ENCODE measurements around the gene SPR. TPM values are rescaled to one million over a fixed set of nuclear protein-coding genes. Genes with fewer than 3 reads are reported as not detected.
A peak's percentile ranks its signal among the peaks of the same experiment; 100 is the strongest.

SPR gene
- total and polyA plus RNA-seq, 3 experiments from 2014 or later, result 0.14 to 9.3 (median 8.8) TPM

GRCh38 chr2:72883356-72883962, 3.7 kb upstream of the SPR start:
- Histone ChIP-seq H3K4me1 (ENCODE audit: insufficient read depth, low read length) (peaks cover 7% of the 10 kb centered on the region), H3K4me3 (ENCODE audit: low read length) (no peak overlapping the region), H3K36me3 (ENCODE audit: insufficient read depth, low read length) (no peaks in the 10 kb centered on the region), H3K27me3 (ENCODE audit: insufficient read depth, low read length, poor library complexity, severe bottlenecking) (peaks cover 20% of the 10 kb centered on the region), H3K27ac (ENCODE audit: low read depth, low read length) (no peak overlapping the region), H3K9me3 (ENCODE audit: low read length) (no peaks in the 10 kb centered on the region)
- peaks cover 0 to 12% (median 5%) of the 10 kb centered on the region in 3 donors for H3K4me1 Mint-ChIP-seq
- no peak for DNase-seq
- no peak overlapping the region for H3K4me3 Mint-ChIP-seq
- peaks cover 23 to 61% of the 10 kb centered on the region in 2 donors for H3K27me3 Mint-ChIP-seq
- no peak overlapping the region for H3K27ac Mint-ChIP-seq
- peaks cover 0 to 4% (median 0%) of the 10 kb centered on the region in 5 donors for H3K9me3 Mint-ChIP-seq
- CTCF ChIA-PET, result interaction anchor here (1.0 to 1.3 kb wide), 2 partner anchors 8 to 10 kb away, joined by 3 read pairs; no protein-coding TSS in a partner anchor
- POLR2A ChIA-PET, result no interaction called here
- H3K36me3 Mint-ChIP-seq, result no peaks in the 10 kb centered on the region

GRCh38 chr2:72886505-72887031, 640 bp upstream of the SPR start:
- H3K4me3 ChIP-seq (ENCODE audit: low read length), result peak overlapping the region; percentile 65
- H3K4me1 ChIP-seq (ENCODE audit: insufficient read depth, low read length), result peaks cover 8% of the 10 kb centered on the region
- no peak for DNase-seq
- POLR2A ChIA-PET, result no interaction called here
- no peak overlapping the region for H3K27ac ChIP-seq (ENCODE audit: low read depth, low read length)
- H3K27me3 ChIP-seq (ENCODE audit: insufficient read depth, low read length, poor library complexity, severe bottlenecking), result peaks cover 28% of the 10 kb centered on the region
- H3K36me3 ChIP-seq (ENCODE audit: insufficient read depth, low read length), result no peaks in the 10 kb centered on the region
- Mint-ChIP-seq H3K4me3 (peak overlapping the region; percentile 64 to 91 (median 79)), H3K27ac (no peak overlapping the region), H3K27me3 (peaks cover 29 to 78% of the 10 kb centered on the region in 2 donors), H3K4me1 (peaks cover 0 to 12% (median 5%) of the 10 kb centered on the region in 3 donors), H3K9me3 (peaks cover 0 to 2% (median 0%) of the 10 kb centered on the region in 5 donors), H3K36me3 (peaks cover 0 to 4% (median 0%) of the 10 kb centered on the region in 3 donors)
- CTCF ChIA-PET, result interaction anchor here (1.3 to 2.5 kb wide), 5 partner anchors 10 to 87 kb away, joined by 3 to 15 read pairs (median 7); partner anchors contain the start of gene EMX1
- H3K9me3 ChIP-seq (ENCODE audit: low read length), result no peaks in the 10 kb centered on the region

GRCh38 chr2:72887740-72888437, 681 bp downstream of the SPR start:
- peak overlapping the region; percentile 65 for H3K4me3 ChIP-seq (ENCODE audit: low read length)
- peaks cover 32 to 72% of the 10 kb centered on the region in 2 donors for H3K27me3 Mint-ChIP-seq
- H3K4me1 Mint-ChIP-seq, result peaks cover 0 to 12% (median 5%) of the 10 kb centered on the region in 3 donors

GRCh38 chr2:72888438-72889202, 1.4 kb downstream of the SPR start:
- Mint-ChIP-seq H3K27me3 (peaks cover 31 to 65% of the 10 kb centered on the region in 2 donors), H3K4me1 (peaks cover 0 to 12% (median 5%) of the 10 kb centered on the region in 3 donors), H3K4me3 (peak overlapping the region in 6 of 7 donors; percentile 15 to 79 (median 74)), H3K27ac (peak overlapping the region in 1 of 8 donors; percentile 21), H3K9me3 (no peaks in the 10 kb centered on the region), H3K36me3 (peaks cover 0 to 4% (median 0%) of the 10 kb centered on the region in 3 donors)
- H3K4me1 ChIP-seq (ENCODE audit: insufficient read depth, low read length), result peaks cover 8% of the 10 kb centered on the region
- ChIA-PET POLR2A (no interaction called here), CTCF (interaction anchor here (0.5 to 2.5 kb wide), 8 partner anchors 9 to 85 kb away, joined by 3 to 15 read pairs (median 4); no protein-coding TSS in a partner anchor)
- no peaks in the 10 kb centered on the region for H3K9me3 ChIP-seq (ENCODE audit: low read length)
- peaks cover 29% of the 10 kb centered on the region for H3K27me3 ChIP-seq (ENCODE audit: insufficient read depth, low read length, poor library complexity, severe bottlenecking)
- H3K27ac ChIP-seq (ENCODE audit: low read depth, low read length), result no peak overlapping the region
- no peaks in the 10 kb centered on the region for H3K36me3 ChIP-seq (ENCODE audit: insufficient read depth, low read length)
- no peak for DNase-seq
- peak overlapping the region; percentile 65 for H3K4me3 ChIP-seq (ENCODE audit: low read length)

More at GRCh38 chr2:72887740-72888437, 681 bp downstream of the SPR start:
- Histone ChIP-seq H3K9me3 (ENCODE audit: low read length) (no peaks in the 10 kb centered on the region), H3K27me3 (ENCODE audit: insufficient read depth, low read length, poor library complexity, severe bottlenecking) (peaks cover 29% of the 10 kb centered on the region), H3K36me3 (ENCODE audit: insufficient read depth, low read length) (no peaks in the 10 kb centered on the region), H3K27ac (ENCODE audit: low read depth, low read length) (peak overlapping the region; percentile 47), H3K4me1 (ENCODE audit: insufficient read depth, low read length) (peaks cover 8% of the 10 kb centered on the region)
- Mint-ChIP-seq H3K9me3 (peaks cover 0 to 1% (median 0%) of the 10 kb centered on the region in 5 donors), H3K4me3 (peak overlapping the region; percentile 77 to 90 (median 79)), H3K27ac (no peak overlapping the region), H3K36me3 (peaks cover 0 to 4% (median 0%) of the 10 kb centered on the region in 3 donors)
- DNase-seq, result peak in 4 of 5 donors; percentile 20 to 60 (median 27)
- ChIA-PET CTCF (interaction anchor here (0.5 to 2.5 kb wide), 13 partner anchors 8 to 290 kb away, joined by 3 to 15 read pairs (median 4); partner anchors contain the start of genes EMX1 and RAB11FIP5), POLR2A (no interaction called here)

GRCh38 chr2:72889991-72890390, 2.8 kb downstream of the SPR start:
- Mint-ChIP-seq H3K27ac (no peak overlapping the region), H3K4me3 (peak overlapping the region in 1 of 7 donors; percentile 2), H3K36me3 (peaks cover 0 to 4% (median 0%) of the 10 kb centered on the region in 3 donors), H3K4me1 (peaks cover 0 to 12% (median 5%) of the 10 kb centered on the region in 3 donors), H3K9me3 (no peaks in the 10 kb centered on the region), H3K27me3 (peaks cover 28 to 66% of the 10 kb centered on the region in 2 donors)
- Histone ChIP-seq H3K4me3 (ENCODE audit: low read length) (no peak overlapping the region), H3K4me1 (ENCODE audit: insufficient read depth, low read length) (peaks cover 8% of the 10 kb centered on the region), H3K27ac (ENCODE audit: low read depth, low read length) (no peak overlapping the region), H3K36me3 (ENCODE audit: insufficient read depth, low read length) (no peaks in the 10 kb centered on the region), H3K9me3 (ENCODE audit: low read length) (no peaks in the 10 kb centered on the region), H3K27me3 (ENCODE audit: insufficient read depth, low read length, poor library complexity, severe bottlenecking) (peaks cover 29% of the 10 kb centered on the region)
- no peak for DNase-seq
- ChIA-PET CTCF (interaction anchor here (5.7 kb wide), 1 partner anchor 287 kb away, joined by 29 read pairs; no protein-coding TSS in a partner anchor), POLR2A (no interaction called here)

GRCh38 chr2:72891091-72891818, 4.0 kb downstream of the SPR start:
- peak overlapping the region in 1 of 8 donors; percentile 47 for H3K27ac Mint-ChIP-seq
- no peak overlapping the region for H3K4me3 ChIP-seq (ENCODE audit: low read length)
- peaks cover 25% of the 10 kb centered on the region for H3K27me3 ChIP-seq (ENCODE audit: insufficient read depth, low read length, poor library complexity, severe bottlenecking)
- peaks cover 20 to 64% of the 10 kb centered on the region in 2 donors for H3K27me3 Mint-ChIP-seq
- H3K27ac ChIP-seq (ENCODE audit: low read depth, low read length), result no peak overlapping the region
- DNase-seq, result no peak
- peaks cover 4 to 19% (median 5%) of the 10 kb centered on the region in 3 donors for H3K4me1 Mint-ChIP-seq
- peaks cover 8% of the 10 kb centered on the region for H3K4me1 ChIP-seq (ENCODE audit: insufficient read depth, low read length)
- peaks cover 0 to 4% (median 0%) of the 10 kb centered on the region in 3 donors for H3K36me3 Mint-ChIP-seq
- no peaks in the 10 kb centered on the region for H3K36me3 ChIP-seq (ENCODE audit: insufficient read depth, low read length)
- H3K9me3 ChIP-seq (ENCODE audit: low read length), result no peaks in the 10 kb centered on the region
- H3K9me3 Mint-ChIP-seq, result no peaks in the 10 kb centered on the region
- POLR2A ChIA-PET, result no interaction called here
- CTCF ChIA-PET, result interaction anchor here (0.8 to 5.7 kb wide), 8 partner anchors 8 to 400 kb away, joined by 3 to 29 read pairs (median 3); no protein-coding TSS in a partner anchor
- H3K4me3 Mint-ChIP-seq, result peak overlapping the region in 1 of 7 donors; percentile 16

Data from CD8-positive, alpha-beta memory T cell (primary cell).